Pancreas (tissue), 10 donors: ENCODE measurements around the gene PDE8A. TPM values are rescaled to one million over a fixed set of nuclear protein-coding genes. Genes with fewer than 3 reads are reported as not detected.

Experiments used
- ATAC-seq, 4 donors: fragments of 200-7000 bp; cut with Tn5 transposase; one replicate each; pipeline versions ENCODE4 v1.8.0 to v1.9.1; 2020; ENCODE audit warnings: mild to moderate bottlenecking in 4 of 4, moderate library complexity in 4 of 4
- DNase-seq, 6 donors: peaks; one replicate each; pipeline ENCODE4 v3.0.0-alpha.2; 2020
- FAIRE-seq: peaks from 2 replicates; lab custom pipeline; 2012; peaks lifted over from hg19 to GRCh38; lab: Jason Lieb, UNC
- H3K27ac ChIP-seq, 4 donors: fragments of 200-600 bp; sonication (generic); 1 replicate in 3 of 4; 2 replicates in 1 of 4; pipeline versions ENCODE4 v1.5.0 to v1.8.0; 2020
- H3K27me3 ChIP-seq, 4 donors: fragments of 200-600 bp; one replicate each; pipeline ENCODE4 v1.8.0; 2021
- H3K36me3 ChIP-seq, 3 donors: fragments of 200-600 bp; sonication (generic) in 1 of 3; one replicate each; pipeline versions ENCODE4 v1.5.0 to v1.8.0; 2020 to 2021
- H3K4me1 ChIP-seq, 3 donors: fragments of 200-600 bp; one replicate each; pipeline ENCODE4 v1.8.0; 2021
- H3K4me3 ChIP-seq, 4 donors: fragments of 200-600 bp; sonication (generic) in 2 of 4; one replicate each; pipeline versions ENCODE4 v1.5.0 to v1.8.0; 2020 to 2021
- H3K9me3 ChIP-seq, 4 donors: fragments of 200-600 bp; one replicate each; pipeline ENCODE4 v1.8.0; 2021
- CTCF ChIP-seq, 4 donors: fragments of 200-600 bp; sonication (generic) in 3 of 4; IDR thresholded peaks; one replicate each; pipeline versions ENCODE4 v1.5.0 to v1.8.0; 2021; ENCODE audit warnings: antibody characterized with exemption in 4 of 4
- WGBS, 2 donors: extraction: QIAGEN DNeasy Blood & Tissue Kit; methylation state at CpG; one replicate each; pipeline ENCODE4 v1.1.7; 2013; 5-methylcytosine and 5-hydroxymethylcytosine counted together
- intact Hi-C, 3 donors: fragments of 100-400 bp; cut with DNase I; formaldehyde crosslinking; loops; one replicate each; pipeline versions ENCODE4 v1.11.1 to v1.14.2; 2022
- polyA plus RNA-seq, 2 donors: library from polyadenylated mRNA; stranded (reverse); fragments of 200-250 nt; gene quantifications; one replicate each; pipeline ENCODE4 v1.2.3, GENCODE V29; 2013
- total RNA-seq, 6 donors: library from RNA; stranded (reverse); fragmentation: NEBNext Ultra II Directional in 4 of 6; extraction: Animal tissue kit (Norgen Biotek cat#: 25700) in 4 of 6; gene quantifications; one replicate each; pipeline versions ENCODE4 v1.2.1 to v1.2.4, GENCODE V29; 2021 to 2023
- donor health status: healthy with polysubstance abuse.
- donor health status: DM: no; HTN: no; CAD: no; lungs with moderate emphysema.
- donor health status: DM: no; HTN: no; CAD: no.
- donor health status: control.
- donor health status: control.
- donor health status: Bipolar disorder and iron deficiency.
- donor health status: DM: yes; HTN: yes; CAD: no.
- donor health status: DM: no; HTN: no; CAD: no.
- donor health status: DM: no; HTN: no; CAD: no.
- donor health status: DM: yes; HTN: yes; CAD: no.

PDE8A gene
- total and polyA plus RNA-seq, 8 donors: 14.7 to 31.3 (median 20.7) TPM

DNA sequence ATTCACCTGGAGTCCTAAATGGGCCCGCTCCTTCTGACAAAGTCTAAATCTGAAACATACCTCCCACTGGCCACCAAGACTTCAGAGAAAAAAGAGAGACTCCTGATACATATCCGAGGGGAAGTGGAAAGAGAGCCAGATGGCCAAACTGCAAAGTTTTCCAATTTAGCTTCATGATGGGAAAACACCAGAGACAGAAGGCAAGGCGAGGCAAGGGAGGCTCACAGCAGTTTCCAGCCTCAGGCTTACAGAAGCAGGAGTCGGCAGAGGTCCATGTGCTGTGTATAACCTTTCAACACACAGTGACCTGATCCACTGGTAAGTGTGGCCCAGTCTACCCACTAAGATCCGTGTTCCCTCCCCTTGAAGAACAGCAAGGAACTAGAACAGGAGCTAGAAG lies 29.9 kb upstream of the PDE8A start:
- no peak for ATAC-seq
- FAIRE-seq: no peak
- no peak for TF ChIP-seq CTCF (IDR thresholded peaks at IDR 0.05)
- H3K36me3 ChIP-seq: no peaks in the 10 kb centered on the region
- H3K27ac ChIP-seq: no peak overlapping the region
- H3K9me3 ChIP-seq: no peaks in the 10 kb centered on the region
- no peaks in the 10 kb centered on the region for H3K27me3 ChIP-seq
- WGBS, 2 donors: 70 to 71% methylated on average over 5 of the region's 5 CpGs
- intact Hi-C loops: loop anchor here in 1 of 3 donors (10.0 kb wide), 1 partner anchor 93 kb away; no protein-coding TSS in a partner anchor
- H3K4me3 ChIP-seq: no peak overlapping the region
- no peak for DNase-seq
- H3K4me1 ChIP-seq: peaks cover 0 to 2% (median 0%) of the 10 kb centered on the region in 3 donors

- no peak for FAIRE-seq
- no peak for ATAC-seq
- TF ChIP-seq CTCF (IDR thresholded peaks at IDR 0.05): no peak
- DNase-seq: no peak
- intact Hi-C loops: loop anchor here in 1 of 3 donors (10.0 kb wide), 1 partner anchor 92 kb away; no protein-coding TSS in a partner anchor
- H3K4me1 ChIP-seq: no peaks in the 10 kb centered on the region
- no peaks in the 10 kb centered on the region for H3K27me3 ChIP-seq
- H3K27ac ChIP-seq: no peak overlapping the region
- WGBS, 2 donors: 87 to 94% methylated on average over 4 of the region's 4 CpGs
- H3K36me3 ChIP-seq: no peaks in the 10 kb centered on the region
- H3K9me3 ChIP-seq: no peaks in the 10 kb centered on the region
- no peak overlapping the region for H3K4me3 ChIP-seq
Measured at GRCh38 chr15:84953136-84953535, 28.5 kb upstream of the PDE8A start.

GRCh38 chr15:84953726-84954125 lies 27.9 kb upstream of the PDE8A start:
- intact Hi-C loops: loop anchor here in 2 of 3 donors (2.0 to 10.0 kb wide), 2 partner anchors 91 kb away; no protein-coding TSS in a partner anchor
- H3K27me3 ChIP-seq: no peaks in the 10 kb centered on the region
- H3K36me3 ChIP-seq: no peaks in the 10 kb centered on the region
- no peak overlapping the region for H3K27ac ChIP-seq
- no peaks in the 10 kb centered on the region for H3K9me3 ChIP-seq
- no peak for DNase-seq
- FAIRE-seq: no peak
- H3K4me1 ChIP-seq: no peaks in the 10 kb centered on the region
- no peak for TF ChIP-seq CTCF (IDR thresholded peaks at IDR 0.05)
- no peak for ATAC-seq
- 72 to 81% methylated on average over 1 of the region's 1 CpG for WGBS, 2 donors
- no peak overlapping the region for H3K4me3 ChIP-seq

GRCh38 chr15:84955089-84955848 lies 26.4 kb upstream of the PDE8A start:
- Histone ChIP-seq H3K36me3 (no peaks in the 10 kb centered on the region), H3K9me3 (no peaks in the 10 kb centered on the region), H3K4me1 (no peaks in the 10 kb centered on the region), H3K27ac (no peak overlapping the region), H3K27me3 (no peaks in the 10 kb centered on the region), H3K4me3 (peak overlapping the region in 1 of 4 donors; percentile 23)
- DNase-seq: peak; percentile 59 to 84 (median 75)
- 18 to 22% methylated on average over 15 of the region's 15 CpGs for WGBS, 2 donors
- intact Hi-C loops: loop anchor here in 2 of 3 donors (2.0 to 10.0 kb wide), 2 partner anchors 90 kb away; no protein-coding TSS in a partner anchor
- peak; percentile 94 to 100 (median 98) for ATAC-seq
- peak; percentile 53 to 83 (median 72) for TF ChIP-seq CTCF (IDR thresholded peaks at IDR 0.05)
- FAIRE-seq: no peak

DNA sequence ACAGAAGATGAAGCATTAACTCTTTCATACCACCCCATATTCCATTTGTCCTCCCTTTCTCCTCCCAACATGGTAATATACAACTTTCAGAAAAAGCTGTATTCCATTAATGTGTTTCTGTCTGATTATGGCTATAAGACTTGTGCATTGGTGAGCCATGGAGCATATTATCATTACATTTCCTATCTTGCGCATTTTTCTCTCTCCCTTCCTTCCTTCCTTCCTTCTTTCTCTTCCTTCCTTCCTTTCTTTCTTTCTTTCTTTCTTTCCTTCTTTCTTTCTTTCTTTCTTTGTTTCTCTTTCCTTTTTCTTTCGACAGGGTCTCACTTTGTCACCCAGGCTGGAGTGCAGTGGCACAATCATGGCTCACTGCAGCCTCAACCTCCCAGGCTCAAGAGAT lies 25.5 kb upstream of the PDE8A start:
- no peak for FAIRE-seq
- H3K27me3 ChIP-seq: no peaks in the 10 kb centered on the region
- intact Hi-C loops: loop anchor here in 1 of 3 donors (10.0 kb wide), 1 partner anchor 89 kb away; no protein-coding TSS in a partner anchor

More for the DNA sequence above, 25.5 kb upstream of the PDE8A start:
- no peak for TF ChIP-seq CTCF (IDR thresholded peaks at IDR 0.05)
- DNase-seq (no peak), ATAC-seq (no peak)
- H3K27ac ChIP-seq: no peak overlapping the region
- no peaks in the 10 kb centered on the region for H3K9me3 ChIP-seq
- no peaks in the 10 kb centered on the region for H3K4me1 ChIP-seq
- H3K4me3 ChIP-seq: no peak overlapping the region
- H3K36me3 ChIP-seq: no peaks in the 10 kb centered on the region
- 84 to 92% methylated on average over 2 of the region's 2 CpGs for WGBS, 2 donors
